Measurements from ENCODE around the gene NCF1.
"Not testable (repeated sequence)": the region's sequence is repeated elsewhere in the genome, so short reads cannot be mapped to it uniquely, and the experiment has no call there.

The NCF1 gene

GRCh38 chr7:74788369-74789150 lies 14.7 kb downstream of the NCF1 start:
- DNase-seq (ENCODE audit: low spot score) = peak; percentile 97

GRCh38 chr7:74789200-74789736 lies 15.5 kb downstream of the NCF1 start:
- DNase-seq (ENCODE audit: low spot score) = not testable (repeated sequence)

- DNase-seq (ENCODE audit: low spot score) = not testable (repeated sequence)
These were observed 24.2 kb downstream of the NCF1 start for GRCh38 chr7:74797848-74798622.

- DNase-seq (ENCODE audit: low spot score) = not testable (repeated sequence)
These were observed 24.8 kb downstream of the NCF1 start for GRCh38 chr7:74798644-74799043.

- not testable (repeated sequence) for DNase-seq (ENCODE audit: low spot score)
These were observed 42.1 kb downstream of the NCF1 start for GRCh38 chr7:74815882-74816281.

- DNase-seq (ENCODE audit: low spot score) = not testable (repeated sequence)
These were observed 46.5 kb downstream of the NCF1 start for GRCh38 chr7:74820146-74820805.

- not testable (repeated sequence) for DNase-seq (ENCODE audit: low spot score)
These were observed 47.4 kb downstream of the NCF1 start for GRCh38 chr7:74821259-74821658.

DNA sequence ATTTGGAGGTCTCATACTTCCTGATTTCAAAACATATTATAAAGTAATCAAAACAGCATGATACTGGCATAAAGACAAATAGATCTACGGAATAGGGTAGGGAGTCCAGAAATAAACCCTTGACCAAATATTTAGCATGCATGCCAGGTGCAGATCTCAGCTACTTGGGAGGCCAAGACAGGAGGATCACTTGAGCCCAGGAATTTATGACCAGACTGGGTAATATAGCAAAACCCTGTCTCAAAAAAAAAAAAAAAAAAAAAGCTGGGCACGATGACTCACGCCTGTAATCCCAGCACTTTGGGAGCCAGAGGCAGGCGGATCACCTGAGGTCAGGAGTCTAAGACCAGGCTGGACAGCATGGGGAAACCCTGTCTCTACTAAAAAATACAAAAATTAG lies 56.1 kb downstream of the NCF1 start:
- not testable (repeated sequence) for DNase-seq (ENCODE audit: low spot score)

DNA sequence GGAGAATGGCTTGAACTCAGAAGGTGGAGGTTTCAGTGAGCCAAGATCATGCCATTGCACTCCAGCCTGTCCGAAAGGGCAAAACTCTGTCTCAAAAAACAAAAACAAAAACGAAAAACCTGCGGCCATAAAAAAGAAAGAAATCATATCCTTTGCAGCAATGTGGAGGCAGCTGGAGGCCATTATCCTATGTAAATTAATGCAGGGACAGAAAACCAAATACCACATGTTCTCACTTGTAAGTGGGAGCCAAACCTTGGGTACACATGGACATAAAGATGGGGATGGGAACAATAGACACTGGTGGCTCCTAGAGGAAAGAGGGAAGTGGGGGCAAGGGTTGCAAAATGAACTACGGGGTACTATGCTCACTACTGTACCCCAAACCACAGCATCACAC lies 56.6 kb downstream of the NCF1 start:
- not testable (repeated sequence) for DNase-seq (ENCODE audit: low spot score)
